ENCODE measurements around the gene ANKRD17. TPM values are rescaled to one million over a fixed set of nuclear protein-coding genes. Genes with fewer than 3 reads are reported as not detected.
"Not testable (repeated sequence)": the region's sequence is repeated elsewhere in the genome, so short reads cannot be mapped to it uniquely, and the experiment has no call there.

ANKRD17 gene
- polyA plus RNA-seq (2012; ENCODE audit: low read depth, missing spikeins) = 18.2 TPM

- peak; percentile 57 for DNase-seq (ENCODE audit: insufficient read length, low spot score)
- TF ChIP-seq TAF1 (IDR thresholded peaks at IDR 0.05; ENCODE audit: low read depth, low read length) (peak; percentile 81), POLR2AphosphoS5 (IDR thresholded peaks at IDR 0.05; ENCODE audit: low read depth, low read length) (peak; percentile 95), POLR2A (IDR thresholded peaks at IDR 0.05; ENCODE audit: low read depth, low read length) (peak; percentile 95), PAX5 (IDR thresholded peaks at IDR 0.05; ENCODE audit: insufficient read depth, low read length, severe bottlenecking) (no peak), SPI1 (IDR thresholded peaks at IDR 0.05; ENCODE audit: low read depth, low read length) (peak; percentile 69), POU2F2 (IDR thresholded peaks at IDR 0.05; ENCODE audit: low read depth, low read length) (peak; percentile 35; the same call in 1 of the 2 replicates)
- peak; percentile 97 for FAIRE-seq
Measured at GRCh38 chr4:73258686-73259570, at the start of gene ANKRD17. Gene ANKRD17 (minus strand): TSS chr4:73258798. CDS start chr4:73258668, 130 bp downstream.

- FAIRE-seq (peak; percentile 75), DNase-seq (ENCODE audit: insufficient read length, low spot score) (no peak)
- TF ChIP-seq TAF1 (IDR thresholded peaks at IDR 0.05; ENCODE audit: low read depth, low read length) (no peak), POLR2A (IDR thresholded peaks at IDR 0.05; ENCODE audit: low read depth, low read length) (no peak), SPI1 (IDR thresholded peaks at IDR 0.05; ENCODE audit: low read depth, low read length) (peak; percentile 56; the same call in 1 of the 2 replicates), POU2F2 (IDR thresholded peaks at IDR 0.05; ENCODE audit: low read depth, low read length) (no peak)
Measured at GRCh38 chr4:73308286-73308685, 49.7 kb upstream of the ANKRD17 start.

GRCh38 chr4:73303711-73304110, 45.1 kb upstream of the ANKRD17 start:
- DNase-seq (ENCODE audit: insufficient read length, low spot score) = no peak
- TF ChIP-seq POLR2AphosphoS5 (IDR thresholded peaks at IDR 0.05; ENCODE audit: low read depth, low read length) (no peak), SPI1 (IDR thresholded peaks at IDR 0.05; ENCODE audit: low read depth, low read length) (no peak), POLR2A (IDR thresholded peaks at IDR 0.05; ENCODE audit: low read depth, low read length) (no peak), PAX5 (IDR thresholded peaks at IDR 0.05; ENCODE audit: insufficient read depth, low read length, severe bottlenecking) (no peak), TAF1 (IDR thresholded peaks at IDR 0.05; ENCODE audit: low read depth, low read length) (no peak), POU2F2 (IDR thresholded peaks at IDR 0.05; ENCODE audit: low read depth, low read length) (no peak)
- FAIRE-seq = no peak

GRCh38 chr4:73299548-73300280, 41.1 kb upstream of the ANKRD17 start:
- FAIRE-seq = no peak
- TF ChIP-seq POU2F2 (IDR thresholded peaks at IDR 0.05; ENCODE audit: low read depth, low read length) (no peak), PAX5 (IDR thresholded peaks at IDR 0.05; ENCODE audit: insufficient read depth, low read length, severe bottlenecking) (no peak), SPI1 (IDR thresholded peaks at IDR 0.05; ENCODE audit: low read depth, low read length) (no peak), POLR2A (IDR thresholded peaks at IDR 0.05; ENCODE audit: low read depth, low read length) (no peak), TAF1 (IDR thresholded peaks at IDR 0.05; ENCODE audit: low read depth, low read length) (no peak), POLR2AphosphoS5 (IDR thresholded peaks at IDR 0.05; ENCODE audit: low read depth, low read length) (no peak)
- DNase-seq (ENCODE audit: insufficient read length, low spot score) = no peak

- not testable (repeated sequence) for FAIRE-seq; DNase-seq (ENCODE audit: insufficient read length, low spot score)
Measured at GRCh38 chr4:73292661-73293060, 34.1 kb upstream of the ANKRD17 start.

GRCh38 chr4:73281982-73282381, 23.4 kb upstream of the ANKRD17 start:
- DNase-seq (ENCODE audit: insufficient read length, low spot score) = no peak
- no peak for TF ChIP-seq TAF1 (IDR thresholded peaks at IDR 0.05; ENCODE audit: low read depth, low read length)
- no peak for TF ChIP-seq POLR2A (IDR thresholded peaks at IDR 0.05; ENCODE audit: low read depth, low read length)
- no peak for TF ChIP-seq SPI1 (IDR thresholded peaks at IDR 0.05; ENCODE audit: low read depth, low read length)
- no peak for TF ChIP-seq POU2F2 (IDR thresholded peaks at IDR 0.05; ENCODE audit: low read depth, low read length)
- no peak for TF ChIP-seq PAX5 (IDR thresholded peaks at IDR 0.05; ENCODE audit: insufficient read depth, low read length, severe bottlenecking)
- no peak for TF ChIP-seq POLR2AphosphoS5 (IDR thresholded peaks at IDR 0.05; ENCODE audit: low read depth, low read length)
- no peak for FAIRE-seq

- FAIRE-seq (no peak), DNase-seq (ENCODE audit: insufficient read length, low spot score) (no peak)
- TF ChIP-seq POLR2A (IDR thresholded peaks at IDR 0.05; ENCODE audit: low read depth, low read length) (no peak), TAF1 (IDR thresholded peaks at IDR 0.05; ENCODE audit: low read depth, low read length) (no peak), PAX5 (IDR thresholded peaks at IDR 0.05; ENCODE audit: insufficient read depth, low read length, severe bottlenecking) (no peak), SPI1 (IDR thresholded peaks at IDR 0.05; ENCODE audit: low read depth, low read length) (no peak), POU2F2 (IDR thresholded peaks at IDR 0.05; ENCODE audit: low read depth, low read length) (no peak), POLR2AphosphoS5 (IDR thresholded peaks at IDR 0.05; ENCODE audit: low read depth, low read length) (no peak)
Measured at GRCh38 chr4:73281396-73281795, 22.8 kb upstream of the ANKRD17 start.

GRCh38 chr4:73277201-73277600, 18.6 kb upstream of the ANKRD17 start:
- TF ChIP-seq SPI1 (IDR thresholded peaks at IDR 0.05; ENCODE audit: low read depth, low read length) = no peak
- TF ChIP-seq POLR2AphosphoS5 (IDR thresholded peaks at IDR 0.05; ENCODE audit: low read depth, low read length) = no peak
- no peak for TF ChIP-seq TAF1 (IDR thresholded peaks at IDR 0.05; ENCODE audit: low read depth, low read length)
- TF ChIP-seq PAX5 (IDR thresholded peaks at IDR 0.05; ENCODE audit: insufficient read depth, low read length, severe bottlenecking) = no peak
- DNase-seq (ENCODE audit: insufficient read length, low spot score) (no peak), FAIRE-seq (no peak)

- FAIRE-seq = no peak
- no peak for TF ChIP-seq SPI1 (IDR thresholded peaks at IDR 0.05; ENCODE audit: low read depth, low read length)
- no peak for TF ChIP-seq POLR2A (IDR thresholded peaks at IDR 0.05; ENCODE audit: low read depth, low read length)
- no peak for TF ChIP-seq TAF1 (IDR thresholded peaks at IDR 0.05; ENCODE audit: low read depth, low read length)
- no peak for DNase-seq (ENCODE audit: insufficient read length, low spot score)
Measured at GRCh38 chr4:73275318-73275654, 16.7 kb upstream of the ANKRD17 start.

GRCh38 chr4:73272816-73273215, 14.2 kb upstream of the ANKRD17 start:
- no peak for DNase-seq (ENCODE audit: insufficient read length, low spot score)
- TF ChIP-seq TAF1 (IDR thresholded peaks at IDR 0.05; ENCODE audit: low read depth, low read length) (no peak), SPI1 (IDR thresholded peaks at IDR 0.05; ENCODE audit: low read depth, low read length) (no peak), POLR2AphosphoS5 (IDR thresholded peaks at IDR 0.05; ENCODE audit: low read depth, low read length) (no peak), PAX5 (IDR thresholded peaks at IDR 0.05; ENCODE audit: insufficient read depth, low read length, severe bottlenecking) (no peak), POU2F2 (IDR thresholded peaks at IDR 0.05; ENCODE audit: low read depth, low read length) (no peak), POLR2A (IDR thresholded peaks at IDR 0.05; ENCODE audit: low read depth, low read length) (no peak)
- no peak for FAIRE-seq
